Esophagus squamous epithelium (tissue), 5 donors: Measurements from ENCODE around the gene SDK2. TPM values are rescaled to one million over a fixed set of nuclear protein-coding genes. Genes with fewer than 3 reads are reported as not detected.

ENCODE experiments used
- DNase-seq: peaks from one replicate; lab custom pipeline; 2025; lab: John Stamatoyannopoulos, UW
- H3K27ac ChIP-seq, 4 donors: fragments of 200-600 bp; sonication (generic); one replicate each; pipeline ENCODE4 v1.5.1; 2016 to 2019; ENCODE audit warnings: mild to moderate bottlenecking in 1 of 4
- H3K27me3 ChIP-seq, 4 donors: fragments of 200-600 bp; sonication (generic); 1 replicate in 3 of 4; 2 replicates in 1 of 4; pipeline versions ENCODE4 v1.5.1 to v1.6.0; 2017 to 2021; ENCODE audit warnings: antibody characterized with exemption in 1 of 4
- H3K36me3 ChIP-seq, 3 donors: fragments of 200-600 bp; sonication (generic); one replicate each; pipeline ENCODE4 v1.5.1; 2016 to 2019
- H3K4me1 ChIP-seq, 3 donors: fragments of 200-600 bp; sonication (generic); one replicate each; pipeline ENCODE4 v1.5.1; 2017 to 2019
- H3K4me3 ChIP-seq, 4 donors: fragments of 200-600 bp; sonication (generic); 1 replicate in 3 of 4; 2 replicates in 1 of 4; pipeline ENCODE4 v1.5.1; 2016 to 2019; ENCODE audit warnings: mild to moderate bottlenecking in 2 of 4, moderate library complexity in 1 of 4
- H3K9me3 ChIP-seq, 3 donors: fragments of 200-600 bp; sonication (generic); one replicate each; pipeline ENCODE4 v1.5.1; 2016 to 2019
- POLR2A ChIP-seq, 4 donors: fragments of 450-650 bp; IDR thresholded peaks; one replicate each; pipeline ENCODE4 v1.6.1; 2017; ENCODE audit warnings: antibody characterized with exemption in 4 of 4, mild to moderate bottlenecking in 4 of 4, moderate library complexity in 3 of 4
- WGBS, 2 donors: methylation state at CpG; one replicate each; pipeline ENCODE4 v1.1.5; 2018; 5-methylcytosine and 5-hydroxymethylcytosine counted together
- intact Hi-C: fragments of 100-400 bp; cut with DNase I; formaldehyde crosslinking; loops from one replicate; pipeline ENCODE4 v1.15.0; 2022
- total RNA-seq, 4 donors: library from RNA; depleted of rRNA; stranded (reverse); fragments of >200 nt; gene quantifications; one replicate each; pipeline ENCODE4 v1.1.0, GENCODE V29; 2016
- TF ChIP-seq, protein P1 (sequence below), 6 experiments: fragments of 450-650 bp in 4 of 6; fragments of 200-600 bp in 2 of 6; sonication (generic) in 2 of 6; IDR thresholded peaks; one replicate each; pipeline ENCODE4 v1.5.1; 2016 to 2019; ENCODE audit warnings: antibody characterized with exemption in 6 of 6, mild to moderate bottlenecking in 4 of 6, moderate library complexity in 4 of 6
- donor health status: DM: yes; HTN: yes; CAD: no.

SDK2 gene
- total RNA-seq, 4 donors from 2014 or later: 1.7 to 5.5 (median 2.4) TPM

- peaks cover 0 to 7% (median 7%) of the 10 kb centered on the region in 3 donors for H3K9me3 ChIP-seq
Observed at GRCh38 chr17:73482894-73483293, 161.4 kb downstream of the SDK2 start.

GRCh38 chr17:73482251-73482716 lies 162.0 kb downstream of the SDK2 start:
- Histone ChIP-seq H3K36me3 (no peaks in the 10 kb centered on the region), H3K4me1 (no peaks in the 10 kb centered on the region), H3K4me3 (no peak overlapping the region), H3K9me3 (peaks cover 0 to 7% (median 7%) of the 10 kb centered on the region in 3 donors), H3K27me3 (peaks cover 0 to 5% (median 0%) of the 10 kb centered on the region in 4 donors), H3K27ac (no peak overlapping the region)
- intact Hi-C loops: no loop called here
- no peak for DNase-seq
- no peak for TF ChIP-seq POLR2A (IDR thresholded peaks at IDR 0.05)
- WGBS, 2 donors: 83 to 87% methylated on average over 5 to 14 of the region's 16 CpGs

More at GRCh38 chr17:73482894-73483293, 161.4 kb downstream of the SDK2 start:
- no peaks in the 10 kb centered on the region for H3K36me3 ChIP-seq
- intact Hi-C loops: no loop called here
- WGBS, 2 donors: 64 to 82% methylated on average over 8 to 9 of the region's 10 CpGs
- DNase-seq: no peak
- no peaks in the 10 kb centered on the region for H3K27me3 ChIP-seq
- no peak overlapping the region for H3K27ac ChIP-seq
- H3K4me1 ChIP-seq: no peaks in the 10 kb centered on the region
- no peak overlapping the region for H3K4me3 ChIP-seq
- TF ChIP-seq, protein P1, sequence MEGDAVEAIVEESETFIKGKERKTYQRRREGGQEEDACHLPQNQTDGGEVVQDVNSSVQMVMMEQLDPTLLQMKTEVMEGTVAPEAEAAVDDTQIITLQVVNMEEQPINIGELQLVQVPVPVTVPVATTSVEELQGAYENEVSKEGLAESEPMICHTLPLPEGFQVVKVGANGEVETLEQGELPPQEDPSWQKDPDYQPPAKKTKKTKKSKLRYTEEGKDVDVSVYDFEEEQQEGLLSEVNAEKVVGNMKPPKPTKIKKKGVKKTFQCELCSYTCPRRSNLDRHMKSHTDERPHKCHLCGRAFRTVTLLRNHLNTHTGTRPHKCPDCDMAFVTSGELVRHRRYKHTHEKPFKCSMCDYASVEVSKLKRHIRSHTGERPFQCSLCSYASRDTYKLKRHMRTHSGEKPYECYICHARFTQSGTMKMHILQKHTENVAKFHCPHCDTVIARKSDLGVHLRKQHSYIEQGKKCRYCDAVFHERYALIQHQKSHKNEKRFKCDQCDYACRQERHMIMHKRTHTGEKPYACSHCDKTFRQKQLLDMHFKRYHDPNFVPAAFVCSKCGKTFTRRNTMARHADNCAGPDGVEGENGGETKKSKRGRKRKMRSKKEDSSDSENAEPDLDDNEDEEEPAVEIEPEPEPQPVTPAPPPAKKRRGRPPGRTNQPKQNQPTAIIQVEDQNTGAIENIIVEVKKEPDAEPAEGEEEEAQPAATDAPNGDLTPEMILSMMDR (IDR thresholded peaks at IDR 0.05): no peak
- no peak for TF ChIP-seq POLR2A (IDR thresholded peaks at IDR 0.05)

DNA sequence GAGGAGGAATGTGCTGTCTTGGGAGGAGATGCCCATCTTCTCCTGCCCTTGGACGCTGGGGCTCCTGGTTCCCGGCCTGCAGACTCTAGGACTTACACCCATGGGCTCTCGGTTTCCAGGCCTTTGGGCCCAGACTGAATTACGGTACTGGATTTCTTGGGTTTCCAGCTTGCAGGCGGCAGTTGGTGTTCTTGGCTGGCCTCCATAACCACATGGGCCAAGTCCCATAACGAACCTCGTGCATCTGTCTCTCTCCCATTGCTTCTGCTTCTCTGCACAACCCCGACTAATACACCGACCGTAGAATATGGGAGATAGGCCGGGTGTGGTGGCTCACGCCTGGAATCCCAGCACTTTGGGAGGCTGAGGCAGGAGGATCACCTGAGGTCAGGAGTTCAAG lies 162.6 kb downstream of the SDK2 start:
- intact Hi-C loops: no loop called here
- Histone ChIP-seq H3K4me1 (no peaks in the 10 kb centered on the region), H3K9me3 (peaks cover 0 to 7% (median 7%) of the 10 kb centered on the region in 3 donors), H3K4me3 (no peak overlapping the region), H3K27ac (no peak overlapping the region), H3K36me3 (no peaks in the 10 kb centered on the region), H3K27me3 (peaks cover 0 to 11% (median 0%) of the 10 kb centered on the region in 4 donors)
- DNase-seq: no peak
- 70 to 96% methylated on average over 8 to 12 of the region's 12 CpGs for WGBS, 2 donors
- no peak for TF ChIP-seq POLR2A (IDR thresholded peaks at IDR 0.05)
- TF ChIP-seq, protein P1 (IDR thresholded peaks at IDR 0.05): no peak

DNA sequence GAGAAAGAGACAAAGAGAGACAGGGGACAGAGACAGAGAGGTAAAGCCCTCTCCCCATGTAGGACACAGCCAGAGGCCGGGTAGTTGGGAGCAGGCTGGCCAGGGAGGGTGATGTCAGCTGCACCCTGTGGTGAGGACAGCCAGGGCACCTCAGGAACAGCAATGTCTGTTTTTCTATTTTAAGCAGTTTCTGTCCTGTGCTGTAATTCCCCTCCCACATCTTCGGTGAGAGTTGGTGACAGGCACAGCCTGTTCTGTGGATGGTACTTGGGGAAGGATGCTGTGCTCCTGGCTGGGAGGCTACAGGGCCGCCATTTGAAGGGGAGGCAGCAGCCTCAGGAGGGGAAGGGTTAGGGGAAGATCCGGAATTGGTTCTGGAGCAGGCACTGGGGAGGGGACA lies 163.5 kb downstream of the SDK2 start:
- intact Hi-C loops: no loop called here
- Histone ChIP-seq H3K36me3 (no peaks in the 10 kb centered on the region), H3K4me3 (no peak overlapping the region), H3K27ac (no peak overlapping the region), H3K9me3 (peaks cover 0 to 7% (median 7%) of the 10 kb centered on the region in 3 donors), H3K4me1 (no peaks in the 10 kb centered on the region), H3K27me3 (peaks cover 0 to 20% (median 0%) of the 10 kb centered on the region in 4 donors)
- 40 to 56% methylated on average over 2 of the region's 4 CpGs for WGBS, 2 donors
- DNase-seq: no peak
- TF ChIP-seq POLR2A (IDR thresholded peaks at IDR 0.05): no peak

- no peak for DNase-seq
- Histone ChIP-seq H3K27ac (no peak overlapping the region), H3K4me1 (peaks cover 0 to 9% (median 3%) of the 10 kb centered on the region in 3 donors), H3K4me3 (no peak overlapping the region), H3K9me3 (no peaks in the 10 kb centered on the region), H3K27me3 (peaks cover 0 to 27% (median 0%) of the 10 kb centered on the region in 4 donors), H3K36me3 (no peaks in the 10 kb centered on the region)
- TF ChIP-seq POLR2A (IDR thresholded peaks at IDR 0.05): no peak
- TF ChIP-seq, protein P1 (IDR thresholded peaks at IDR 0.05): no peak
- WGBS, 2 donors: 82 to 83% methylated on average over 13 of the region's 14 CpGs
- intact Hi-C loops: no loop called here
Observed at GRCh38 chr17:73478768-73479424, 165.3 kb downstream of the SDK2 start.

- peaks cover 0 to 27% (median 0%) of the 10 kb centered on the region in 4 donors for H3K27me3 ChIP-seq
- DNase-seq: no peak
- 73 to 86% methylated on average over 8 to 11 of the region's 11 CpGs for WGBS, 2 donors
- no peaks in the 10 kb centered on the region for H3K9me3 ChIP-seq
- TF ChIP-seq, protein P1 (IDR thresholded peaks at IDR 0.05): no peak
- no peak for TF ChIP-seq POLR2A (IDR thresholded peaks at IDR 0.05)
- no peak overlapping the region for H3K27ac ChIP-seq
- intact Hi-C loops: no loop called here
- H3K36me3 ChIP-seq: no peaks in the 10 kb centered on the region
- peaks cover 0 to 10% (median 3%) of the 10 kb centered on the region in 3 donors for H3K4me1 ChIP-seq
- no peak overlapping the region for H3K4me3 ChIP-seq
Observed at GRCh38 chr17:73478334-73478733, 165.9 kb downstream of the SDK2 start.
